Ovary (tissue), 3 donors: ENCODE data around the gene ATP5F1B.

Experiments
- CTCF ChIP-seq, 3 donors: fragments of 450-650 bp in 2 of 3; fragments of 200-600 bp in 1 of 3; IDR thresholded peaks; one replicate each; pipeline versions ENCODE4 v1.5.1 to v1.8.0; 2016 to 2022; ENCODE audit warnings: antibody characterized with exemption in 3 of 3, mild to moderate bottlenecking in 1 of 3
- EP300 ChIP-seq: sonication (generic); formaldehyde crosslinking; IDR thresholded peaks from one replicate; pipeline ENCODE4 v1.6.1; 2017; ENCODE audit warnings: antibody characterized with exemption
- donor health status: DM: no; HTN: no; CAD: no.

GRCh38 chr12:56688846-56689109, 43.0 kb upstream of the ATP5F1B start:
- no peak for TF ChIP-seq CTCF (IDR thresholded peaks at IDR 0.05)
- TF ChIP-seq EP300: no peak
